Mesenchymal stem cell (in vitro differentiated cells and primary cell): Measurements from ENCODE around the gene KCNIP2.

Source experiments
- DNase-seq: peaks from one replicate; pipeline ENCODE4 v3.0.0-alpha.2; 2013
- H2AFZ ChIP-seq: one replicate; pipeline ENCODE4 v1.6.1; 2013; ENCODE audit warnings: low read depth, mild to moderate bottlenecking, control low read depth, inconsistent platforms, low read length, moderate library complexity
- H2AK5ac ChIP-seq: 2 replicates; pipeline ENCODE4 v1.6.1; 2013; ENCODE audit warnings: low read length, moderate library complexity, mild to moderate bottlenecking, inconsistent platforms; ENCODE audit not compliant: severe bottlenecking
- H2BK120ac ChIP-seq: one replicate; pipeline ENCODE4 v1.6.1; 2013; ENCODE audit warnings: low read depth, mild to moderate bottlenecking, inconsistent platforms, low read length, moderate library complexity
- H2BK12ac ChIP-seq, 2 experiments: one replicate each; pipeline ENCODE4 v1.6.1; 2013; ENCODE audit warnings: inconsistent platforms in 2 of 2, low read length in 2 of 2, mild to moderate bottlenecking in 2 of 2, moderate library complexity in 2 of 2, control low read depth in 1 of 2
- H2BK15ac ChIP-seq: one replicate; pipeline ENCODE4 v1.6.1; 2013; ENCODE audit warnings: mild to moderate bottlenecking, low read depth, inconsistent platforms; ENCODE audit not compliant: poor library complexity, severe bottlenecking
- H2BK5ac ChIP-seq: 2 replicates; pipeline ENCODE4 v1.6.1; 2013; ENCODE audit warnings: low read depth, mild to moderate bottlenecking, low read length, control low read depth, inconsistent platforms; ENCODE audit not compliant: poor library complexity, severe bottlenecking
- H3K14ac ChIP-seq, 2 experiments: one replicate each; pipeline ENCODE4 v1.6.1; 2013; ENCODE audit warnings: inconsistent platforms in 2 of 2, low read length in 2 of 2, control low read depth in 1 of 2, mild to moderate bottlenecking in 1 of 2, moderate library complexity in 1 of 2
- H3K18ac ChIP-seq, 2 experiments: one replicate each; pipeline ENCODE4 v1.6.1; 2013; ENCODE audit warnings: inconsistent platforms in 2 of 2, low read length in 2 of 2, control low read depth in 1 of 2, low read depth in 1 of 2, mild to moderate bottlenecking in 1 of 2
- H3K23ac ChIP-seq, 2 experiments: one replicate each; pipeline ENCODE4 v1.6.1; 2013; ENCODE audit warnings: inconsistent platforms in 2 of 2, low read length in 2 of 2, mild to moderate bottlenecking in 2 of 2, moderate library complexity in 2 of 2, control low read depth in 1 of 2
- H3K27ac ChIP-seq: 2 replicates; pipeline ENCODE4 v1.5.1; 2013; ENCODE audit warnings: mild to moderate bottlenecking, moderate library complexity, low read length, control low read depth, inconsistent platforms; ENCODE audit not compliant: poor library complexity, severe bottlenecking
- H3K27me3 ChIP-seq, 2 experiments: 2 replicates each; pipeline versions ENCODE4 v1.6.1 to v1.7.0; 2013; ENCODE audit warnings: low read length in 2 of 2, mild to moderate bottlenecking in 2 of 2, moderate library complexity in 2 of 2, control low read depth in 1 of 2, inconsistent platforms in 1 of 2; ENCODE audit not compliant: control insufficient read depth in 1 of 2, insufficient read depth in 1 of 2
- H3K36me3 ChIP-seq, 2 experiments: 2 replicates each; pipeline versions ENCODE4 v1.6.1 to v1.7.0; 2013; ENCODE audit warnings: low read length in 2 of 2, control low read depth in 1 of 2, inconsistent platforms in 1 of 2, low read depth in 1 of 2, mild to moderate bottlenecking in 1 of 2; ENCODE audit not compliant: insufficient read depth in 2 of 2, control insufficient read depth in 1 of 2
- H3K4ac ChIP-seq, 2 experiments: one replicate each; pipeline ENCODE4 v1.6.1; 2013; ENCODE audit warnings: inconsistent platforms in 2 of 2, low read length in 2 of 2, mild to moderate bottlenecking in 2 of 2, moderate library complexity in 2 of 2, control low read depth in 1 of 2, low read depth in 1 of 2
- H3K4me1 ChIP-seq: 2 replicates; pipeline ENCODE4 v1.6.1; 2013; ENCODE audit warnings: low read depth, low read length, control low read depth; ENCODE audit not compliant: control insufficient read depth, insufficient read depth
- H3K4me2 ChIP-seq: 2 replicates; pipeline ENCODE4 v1.6.1; 2013; ENCODE audit warnings: low read length, mild to moderate bottlenecking, inconsistent platforms; ENCODE audit not compliant: poor library complexity, severe bottlenecking
- H3K4me3 ChIP-seq, 2 experiments: 2 replicates each; pipeline versions ENCODE4 v1.5.1 to v1.7.0; 2013; ENCODE audit warnings: low read length in 2 of 2, mild to moderate bottlenecking in 2 of 2, control low read depth in 1 of 2, low read depth in 1 of 2; ENCODE audit not compliant: insufficient read depth in 1 of 2
- H3K79me1 ChIP-seq: replicated peaks from 2 replicates; pipeline ENCODE4 v1.6.1; 2013; ENCODE audit warnings: mild to moderate bottlenecking, control low read depth, low read length, inconsistent platforms; ENCODE audit not compliant: poor library complexity, severe bottlenecking
- H3K9ac ChIP-seq: 2 replicates; pipeline ENCODE4 v1.7.0; 2013; ENCODE audit warnings: mild to moderate bottlenecking, low read length, moderate library complexity
- H3K9me3 ChIP-seq: 2 replicates; pipeline ENCODE4 v1.7.0; 2013; ENCODE audit warnings: mild to moderate bottlenecking, low read length; ENCODE audit not compliant: control insufficient read depth
- H4K8ac ChIP-seq: one replicate; pipeline ENCODE4 v1.6.1; 2013; ENCODE audit warnings: inconsistent platforms, mild to moderate bottlenecking, low read length, moderate library complexity
- H4K91ac ChIP-seq: one replicate; pipeline ENCODE4 v1.6.1; 2013; ENCODE audit warnings: mild to moderate bottlenecking, low read length, inconsistent platforms
- WGBS: methylation state at CpG from one replicate; pipeline ENCODE4 v1.1.7; 2013; ENCODE audit warnings: mixed read lengths; 5-methylcytosine and 5-hydroxymethylcytosine counted together

Gene KCNIP2

GRCh38 chr10:101784558-101784957 lies 59.0 kb downstream of the KCNIP2 start:
- Histone ChIP-seq H3K23ac (no peak overlapping the region), H2BK15ac (no peak overlapping the region), H2AFZ (no peak overlapping the region), H3K18ac (no peak overlapping the region), H3K27me3 (peaks cover 0 to 2% of the 10 kb centered on the region in 2 experiments), H2BK12ac (no peak overlapping the region), H3K79me1 (peaks cover 13% of the 10 kb centered on the region), H3K4me1 (peaks cover 28% of the 10 kb centered on the region), H3K27ac (no peak overlapping the region), H2AK5ac (no peak overlapping the region), H2BK5ac (no peak overlapping the region), H3K9ac (peak overlapping the region; percentile 95), H3K9me3 (no peaks in the 10 kb centered on the region), H3K14ac (no peak overlapping the region), H2BK120ac (no peak overlapping the region), H4K91ac (no peak overlapping the region), H3K4me3 (no peak overlapping the region), H3K4me2 (no peak overlapping the region), H3K36me3 (peaks cover 38 to 60% of the 10 kb centered on the region in 2 experiments), H3K4ac (no peak overlapping the region), H4K8ac (no peak overlapping the region)
- 96% methylated on average over 2 of the region's 2 CpGs for WGBS
- no peak for DNase-seq

- H3K4me1 ChIP-seq: peaks cover 36% of the 10 kb centered on the region
- H2BK12ac ChIP-seq: no peak overlapping the region
- H3K79me1 ChIP-seq: peaks cover 15% of the 10 kb centered on the region
- H4K91ac ChIP-seq: no peak overlapping the region
- peak overlapping the region; percentile 11 for H3K27ac ChIP-seq
- peak overlapping the region; percentile 95 for H3K9ac ChIP-seq
- no peak overlapping the region for H2AFZ ChIP-seq
- H3K18ac ChIP-seq: no peak overlapping the region
- H3K23ac ChIP-seq: no peak overlapping the region
- peak overlapping the region; percentile 62 for H3K4me2 ChIP-seq
- H3K4ac ChIP-seq: peak overlapping the region in 1 of 2 experiments; percentile 18
- H3K9me3 ChIP-seq: no peaks in the 10 kb centered on the region
- H3K14ac ChIP-seq: no peak overlapping the region
- no peak overlapping the region for H2AK5ac ChIP-seq
- H2BK15ac ChIP-seq: no peak overlapping the region
- no peak overlapping the region for H2BK120ac ChIP-seq
- no peak overlapping the region for H2BK5ac ChIP-seq
- peaks cover 33 to 54% of the 10 kb centered on the region in 2 experiments for H3K36me3 ChIP-seq
- DNase-seq: no peak
- H3K4me3 ChIP-seq: peak overlapping the region in 1 of 2 experiments; percentile 95
- peaks cover 2 to 11% of the 10 kb centered on the region in 2 experiments for H3K27me3 ChIP-seq
- H4K8ac ChIP-seq: peak overlapping the region; percentile 69
- 70% methylated on average over 10 of the region's 10 CpGs for WGBS
Measured at GRCh38 chr10:101783736-101784118, 59.9 kb downstream of the KCNIP2 start.

DNA sequence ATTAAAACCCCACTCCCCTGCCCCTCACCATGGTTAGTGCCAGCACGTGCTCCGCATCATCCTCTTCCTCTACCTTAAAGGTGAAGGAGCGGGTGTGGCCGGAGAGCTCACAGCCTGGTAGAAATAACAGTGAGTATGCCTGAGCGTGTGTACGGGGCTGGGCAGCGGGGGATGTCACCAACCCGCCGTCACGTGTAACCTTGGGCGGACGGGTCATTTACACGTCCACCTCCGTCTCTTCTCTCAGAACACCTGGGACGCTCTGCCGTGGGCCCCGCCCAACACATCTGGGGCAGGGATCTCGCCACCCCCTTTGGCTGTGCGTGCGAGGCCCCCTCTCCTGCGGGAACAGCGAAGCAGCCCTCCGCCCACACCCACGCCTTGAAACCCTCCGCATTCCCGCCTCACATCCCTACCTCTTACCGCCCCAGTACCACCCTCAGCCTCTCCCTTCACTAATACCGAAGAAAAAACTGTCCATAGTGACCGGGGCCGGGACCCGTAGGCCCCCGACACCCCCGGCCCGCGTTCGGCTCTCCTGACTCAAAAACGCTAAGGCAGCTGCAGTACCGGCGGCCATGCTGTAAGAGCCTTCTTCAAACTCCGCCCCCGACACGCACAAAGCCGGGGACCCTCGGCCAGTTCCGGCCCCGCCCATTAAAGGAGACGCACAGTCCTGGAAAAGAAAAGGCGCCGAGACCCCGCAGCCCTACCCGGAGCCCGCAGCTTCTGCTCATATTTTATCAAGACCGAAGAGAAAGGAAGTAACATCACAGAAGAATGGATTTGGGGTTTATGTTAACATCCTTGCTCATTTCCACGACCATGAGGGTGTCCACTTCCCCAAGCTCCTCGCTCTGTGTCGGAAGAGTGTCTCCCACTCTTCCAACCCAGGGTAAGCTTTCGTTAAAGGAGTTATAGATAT lies 60.5 kb downstream of the KCNIP2 start, which contains the start of gene NPM3:
Gene NPM3, minus strand, starts transcription at position 636 of the 925 bp plus-strand sequence. Its CDS starts 56 bp downstream, at position 580.
- no peaks in the 10 kb centered on the region for H3K9me3 ChIP-seq
- H2BK5ac ChIP-seq: no peak within 1 kb of the TSS
- no peak within 1 kb of the TSS for H3K23ac ChIP-seq
- WGBS: under 1% methylated on average over 41 of the region's 57 CpGs
- H3K9ac ChIP-seq: peak within 1 kb of the TSS; percentile 95
- no peak within 1 kb of the TSS for H2BK12ac ChIP-seq
- H3K18ac ChIP-seq: peak within 1 kb of the TSS; percentile 7 to 23
- no peak within 1 kb of the TSS for H4K91ac ChIP-seq
- peaks cover 37% of the 10 kb centered on the region for H3K4me1 ChIP-seq
- H2AK5ac ChIP-seq: no peak within 1 kb of the TSS
- DNase-seq: peak; percentile 83
- peak within 1 kb of the TSS in 1 of 2 experiments; percentile 59 for H3K4ac ChIP-seq
- H3K14ac ChIP-seq: peak within 1 kb of the TSS in 1 of 2 experiments; percentile 18
- peak within 1 kb of the TSS; percentile 57 to 95 for H3K4me3 ChIP-seq
- H3K27me3 ChIP-seq: peaks cover 9 to 17% of the 10 kb centered on the region in 2 experiments
- peak within 1 kb of the TSS; percentile 69 for H4K8ac ChIP-seq
- H2BK15ac ChIP-seq: no peak within 1 kb of the TSS
- peak within 1 kb of the TSS; percentile 49 for H2AFZ ChIP-seq
- H3K4me2 ChIP-seq: peak within 1 kb of the TSS; percentile 62
- H3K79me1 ChIP-seq: peaks cover 15% of the 10 kb centered on the region
- peaks cover 33 to 47% of the 10 kb centered on the region in 2 experiments for H3K36me3 ChIP-seq
- H2BK120ac ChIP-seq: no peak within 1 kb of the TSS
- peak within 1 kb of the TSS; percentile 11 for H3K27ac ChIP-seq
